H9 (cell line): ENCODE results near the gene SLC22A5. TPM values are rescaled to one million over a fixed set of nuclear protein-coding genes. Genes with fewer than 3 reads are reported as not detected.

Source experiments
- DNase-seq: peaks from one replicate; pipeline ENCODE4 v3.0.0-alpha.2; 2017
- H2AFZ ChIP-seq: one replicate; pipeline ENCODE4 v1.6.1; 2013; ENCODE audit warnings: mild to moderate bottlenecking, low read length, control low read depth, moderate library complexity
- H2AK5ac ChIP-seq: 2 replicates; pipeline ENCODE4 v1.6.1; 2013; ENCODE audit warnings: low read length, control low read depth, mixed read lengths; ENCODE audit not compliant: insufficient read length
- H2BK120ac ChIP-seq: one replicate; pipeline ENCODE4 v1.6.1; 2013; ENCODE audit warnings: low read depth, mild to moderate bottlenecking, low read length, control low read depth, inconsistent platforms; ENCODE audit not compliant: poor library complexity, severe bottlenecking
- H2BK12ac ChIP-seq: 2 replicates; pipeline ENCODE4 v1.6.1; 2013; ENCODE audit warnings: low read length, control low read depth, mixed read lengths, low read depth; ENCODE audit not compliant: insufficient read length
- H2BK15ac ChIP-seq: 2 replicates; pipeline ENCODE4 v1.6.1; 2013; ENCODE audit warnings: low read depth, low read length, control low read depth
- H2BK20ac ChIP-seq: one replicate; pipeline ENCODE4 v1.6.1; 2013; ENCODE audit warnings: low read depth, mild to moderate bottlenecking, low read length, control low read depth, inconsistent platforms; ENCODE audit not compliant: poor library complexity, severe bottlenecking
- H2BK5ac ChIP-seq: 2 replicates; pipeline ENCODE4 v1.6.1; 2013; ENCODE audit warnings: low read length, control low read depth, mixed read lengths; ENCODE audit not compliant: insufficient read length
- H3K14ac ChIP-seq: 2 replicates; pipeline ENCODE4 v1.6.1; 2013; ENCODE audit warnings: low read length, control low read depth; ENCODE audit not compliant: insufficient read depth
- H3K18ac ChIP-seq: 2 replicates; pipeline ENCODE4 v1.6.1; 2013; ENCODE audit warnings: low read depth, mild to moderate bottlenecking, mixed read lengths, low read length, control low read depth; ENCODE audit not compliant: insufficient read length
- H3K23ac ChIP-seq: 2 replicates; pipeline ENCODE4 v1.6.1; 2013; ENCODE audit warnings: low read length, control low read depth, mixed read lengths, low read depth; ENCODE audit not compliant: insufficient read length
- H3K23me2 ChIP-seq: 2 replicates; pipeline ENCODE4 v1.6.1; 2013; ENCODE audit warnings: low read depth, mild to moderate bottlenecking, mixed read lengths, low read length, control low read depth; ENCODE audit not compliant: insufficient read length, poor library complexity, severe bottlenecking
- H3K27ac ChIP-seq: 2 replicates; pipeline ENCODE4 v1.5.1; 2013; ENCODE audit warnings: low read length, control low read depth, mixed read lengths, low read depth; ENCODE audit not compliant: insufficient read length
- H3K27me3 ChIP-seq: 2 replicates; pipeline ENCODE4 v1.6.1; 2013; ENCODE audit warnings: low read length, control low read depth, inconsistent platforms; ENCODE audit not compliant: insufficient read depth
- H3K4ac ChIP-seq: 2 replicates; pipeline ENCODE4 v1.6.1; 2013; ENCODE audit warnings: low read depth, mild to moderate bottlenecking, control low read depth, inconsistent platforms, low read length, moderate library complexity
- H3K4me1 ChIP-seq: 2 replicates; pipeline ENCODE4 v1.6.1; 2013; ENCODE audit warnings: low read length, control low read depth, inconsistent platforms; ENCODE audit not compliant: insufficient read depth
- H3K4me2 ChIP-seq: 2 replicates; pipeline ENCODE4 v1.6.1; 2013; ENCODE audit warnings: low read length, control low read depth, mixed read lengths; ENCODE audit not compliant: insufficient read length, insufficient read depth
- H3K56ac ChIP-seq: 2 replicates; pipeline ENCODE4 v1.6.1; 2013; ENCODE audit warnings: low read depth, mild to moderate bottlenecking, mixed read lengths, low read length, control low read depth; ENCODE audit not compliant: insufficient read length
- H3K79me1 ChIP-seq: 2 replicates; pipeline ENCODE4 v1.6.1; 2013; ENCODE audit warnings: low read depth, mild to moderate bottlenecking, moderate library complexity, low read length, control low read depth, inconsistent platforms; ENCODE audit not compliant: insufficient read depth, poor library complexity, severe bottlenecking
- H3K79me2 ChIP-seq: 2 replicates; pipeline ENCODE4 v1.6.1; 2013; ENCODE audit warnings: low read length, control low read depth, inconsistent platforms; ENCODE audit not compliant: insufficient read depth
- H3K9ac ChIP-seq: 2 replicates; pipeline ENCODE4 v1.6.1; 2013; ENCODE audit warnings: low read length, control low read depth, mixed read lengths; ENCODE audit not compliant: insufficient read length; ENCODE audit errors: extremely low read depth
- H3K9me3 ChIP-seq: one replicate; pipeline ENCODE4 v1.6.1; 2013; ENCODE audit warnings: low read depth, low read length, inconsistent platforms; ENCODE audit not compliant: control insufficient read depth
- H3T11ph ChIP-seq: one replicate; pipeline ENCODE4 v1.6.1; 2013; ENCODE audit warnings: mild to moderate bottlenecking, low read length, control low read depth, inconsistent platforms
- H4K20me1 ChIP-seq: one replicate; pipeline ENCODE4 v1.6.1; 2013; ENCODE audit not compliant: control insufficient read depth, insufficient read length, insufficient read depth
- H4K5ac ChIP-seq: 2 replicates; pipeline ENCODE4 v1.6.1; 2013; ENCODE audit warnings: low read depth, mild to moderate bottlenecking, mixed read lengths, low read length, control low read depth; ENCODE audit not compliant: insufficient read length
- H4K8ac ChIP-seq: replicated peaks from 2 replicates; pipeline ENCODE4 v1.6.1; 2013; ENCODE audit warnings: low read length, control low read depth, mixed read lengths, low read depth; ENCODE audit not compliant: insufficient read length
- H4K91ac ChIP-seq: 2 replicates; pipeline ENCODE4 v1.6.1; 2013; ENCODE audit warnings: low read depth, mild to moderate bottlenecking, moderate library complexity, mixed read lengths, low read length, control low read depth; ENCODE audit not compliant: insufficient read length
- H3K27ac Mint-ChIP-seq, 3 experiments: 2 replicates in 2 of 3; 3 replicates in 1 of 3; pipeline ENCODE4 v1.8.0; 2020 to 2021; ENCODE audit warnings: mixed read lengths in 3 of 3, mild to moderate bottlenecking in 1 of 3, moderate library complexity in 1 of 3
- H3K27me3 Mint-ChIP-seq: 2 replicates; pipeline ENCODE4 v1.8.0; 2021; ENCODE audit warnings: low read depth, mild to moderate bottlenecking, moderate library complexity, mixed read lengths
- H3K36me3 Mint-ChIP-seq, 3 experiments: 2 replicates in 2 of 3; 3 replicates in 1 of 3; pipeline ENCODE4 v1.8.0; 2020 to 2021; ENCODE audit warnings: low read depth in 3 of 3, mixed read lengths in 3 of 3; ENCODE audit not compliant: insufficient read depth in 1 of 3
- H3K4me1 Mint-ChIP-seq, 2 experiments: 2 replicates each; pipeline ENCODE4 v1.8.0; 2020; ENCODE audit warnings: mixed read lengths in 2 of 2
- H3K4me3 Mint-ChIP-seq, 2 experiments: 2 replicates in 1 of 2; 3 replicates in 1 of 2; pipeline ENCODE4 v1.8.0; 2020 to 2021; ENCODE audit warnings: mild to moderate bottlenecking in 2 of 2, mixed read lengths in 2 of 2, moderate library complexity in 1 of 2
- H3K9me3 Mint-ChIP-seq, 2 experiments: 2 replicates in 1 of 2; 3 replicates in 1 of 2; pipeline ENCODE4 v1.8.0; 2020; ENCODE audit warnings: mild to moderate bottlenecking in 2 of 2, mixed read lengths in 2 of 2, moderate library complexity in 1 of 2
- WGBS: extraction: QIAGEN DNeasy Blood & Tissue Kit; methylation state at CpG from one replicate; pipeline ENCODE4 v1.1.7; 2013; ENCODE audit warnings: missing lambda C conversion rate, low lambda C conversion rate, mixed read lengths; ENCODE audit not compliant: insufficient read length; ENCODE audit errors: extremely low coverage; 5-methylcytosine and 5-hydroxymethylcytosine counted together
- total RNA-seq: library from RNA; stranded (reverse); gene quantifications from 2 replicates; pipeline ENCODE4 v1.2.1, GENCODE V29; 2021
- TF ChIP-seq, protein P1 (sequence below): fragments of 200-600 bp; sonication (generic); conservative IDR thresholded peaks from 3 replicates; pipeline ENCODE4 v1.8.0; 2021; ENCODE audit warnings: antibody characterized with exemption, mild to moderate bottlenecking

Gene SLC22A5
- total RNA-seq, 1 experiment from 2014 or later = 3.4 TPM

DNA sequence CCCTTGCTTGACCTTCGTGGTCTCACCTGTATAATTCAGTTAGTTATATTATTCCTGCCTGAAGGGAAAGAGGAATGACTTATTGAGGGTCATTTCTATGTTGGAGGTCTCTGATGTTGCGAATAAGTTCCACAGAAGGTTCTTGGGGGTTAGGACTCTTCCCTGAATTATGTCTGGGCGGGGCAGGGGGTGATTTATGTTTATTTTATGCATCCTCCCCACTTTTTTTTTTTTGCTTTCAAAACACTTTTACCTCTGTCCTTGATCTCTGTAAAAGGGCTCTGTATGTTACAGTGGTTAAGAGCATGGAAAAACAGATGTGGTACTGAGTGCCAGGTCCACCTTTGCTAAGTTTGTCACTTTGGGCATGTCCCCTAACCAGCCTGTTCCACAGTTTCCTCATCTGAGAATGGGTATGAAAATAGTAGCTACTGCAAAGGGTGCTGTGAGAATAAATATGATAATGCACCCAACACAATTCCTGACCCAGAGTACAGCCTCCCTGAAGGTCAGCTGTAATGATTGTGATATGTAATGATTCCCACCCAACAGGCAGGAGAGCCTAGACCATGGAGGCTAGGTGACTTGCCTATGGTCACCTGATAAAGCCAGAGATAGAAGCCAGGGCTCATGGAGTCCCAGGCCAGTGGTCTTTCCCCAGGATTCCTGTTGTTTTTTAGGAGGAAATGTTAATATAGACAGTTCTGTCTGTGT, 54.8 kb downstream of the SLC22A5 start:
- Histone ChIP-seq H2AFZ (no peak overlapping the region), H3K9me3 (no peaks in the 10 kb centered on the region), H3K18ac (no peak overlapping the region), H4K8ac (no peak overlapping the region), H2BK15ac (no peak overlapping the region), H3K4me1 (no peaks in the 10 kb centered on the region; the same call in 1 of the 2 replicates), H3T11ph (no peak overlapping the region), H3K4ac (no peak overlapping the region), H3K14ac (no peak overlapping the region), H3K27ac (no peak overlapping the region), H3K56ac (no peak overlapping the region), H4K91ac (no peak overlapping the region), H3K79me2 (no peaks in the 10 kb centered on the region), H2BK12ac (no peak overlapping the region), H3K23ac (no peak overlapping the region), H3K9ac (no peak overlapping the region), H3K23me2 (no peaks in the 10 kb centered on the region), H3K79me1 (no peaks in the 10 kb centered on the region), H4K5ac (no peak overlapping the region), H2BK120ac (no peak overlapping the region), H3K27me3 (no peaks in the 10 kb centered on the region), H4K20me1 (no peaks in the 10 kb centered on the region), H2BK5ac (no peak overlapping the region), H2AK5ac (no peak overlapping the region), H2BK20ac (no peak overlapping the region), H3K4me2 (no peak overlapping the region)
- Mint-ChIP-seq H3K27me3 (no peaks in the 10 kb centered on the region), H3K4me3 (no peak overlapping the region), H3K27ac (no peak overlapping the region), H3K36me3 (no peaks in the 10 kb centered on the region), H3K4me1 (peaks cover 28 to 32% of the 10 kb centered on the region in 2 experiments), H3K9me3 (no peaks in the 10 kb centered on the region; a peak in 1 of 5 replicates)
- no CpG with 5 or more reads among the region's 3 CpGs for WGBS
- DNase-seq = no peak
- TF ChIP-seq, protein P1, sequence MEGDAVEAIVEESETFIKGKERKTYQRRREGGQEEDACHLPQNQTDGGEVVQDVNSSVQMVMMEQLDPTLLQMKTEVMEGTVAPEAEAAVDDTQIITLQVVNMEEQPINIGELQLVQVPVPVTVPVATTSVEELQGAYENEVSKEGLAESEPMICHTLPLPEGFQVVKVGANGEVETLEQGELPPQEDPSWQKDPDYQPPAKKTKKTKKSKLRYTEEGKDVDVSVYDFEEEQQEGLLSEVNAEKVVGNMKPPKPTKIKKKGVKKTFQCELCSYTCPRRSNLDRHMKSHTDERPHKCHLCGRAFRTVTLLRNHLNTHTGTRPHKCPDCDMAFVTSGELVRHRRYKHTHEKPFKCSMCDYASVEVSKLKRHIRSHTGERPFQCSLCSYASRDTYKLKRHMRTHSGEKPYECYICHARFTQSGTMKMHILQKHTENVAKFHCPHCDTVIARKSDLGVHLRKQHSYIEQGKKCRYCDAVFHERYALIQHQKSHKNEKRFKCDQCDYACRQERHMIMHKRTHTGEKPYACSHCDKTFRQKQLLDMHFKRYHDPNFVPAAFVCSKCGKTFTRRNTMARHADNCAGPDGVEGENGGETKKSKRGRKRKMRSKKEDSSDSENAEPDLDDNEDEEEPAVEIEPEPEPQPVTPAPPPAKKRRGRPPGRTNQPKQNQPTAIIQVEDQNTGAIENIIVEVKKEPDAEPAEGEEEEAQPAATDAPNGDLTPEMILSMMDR = no peak
